AG10803 (cell line): ENCODE data around the gene CEP41.
A peak's percentile ranks its signal among the peaks of the same experiment; 100 is the strongest.

Source experiments
- DNase-seq: peaks from one replicate; pipeline ENCODE4 v3.0.0; 2010; ENCODE audit warnings: low read depth
- H3K4me3 ChIP-seq: 2 replicates; pipeline ENCODE4 v1.5.1; 2011; ENCODE audit warnings: mild to moderate bottlenecking, low read length, control low read depth
- TF ChIP-seq, protein P1 (sequence below): conservative IDR thresholded peaks from 2 replicates; pipeline ENCODE4 v1.5.1; 2011; ENCODE audit warnings: mild to moderate bottlenecking, low read length, control low read depth, inconsistent platforms

CEP41 gene

DNA sequence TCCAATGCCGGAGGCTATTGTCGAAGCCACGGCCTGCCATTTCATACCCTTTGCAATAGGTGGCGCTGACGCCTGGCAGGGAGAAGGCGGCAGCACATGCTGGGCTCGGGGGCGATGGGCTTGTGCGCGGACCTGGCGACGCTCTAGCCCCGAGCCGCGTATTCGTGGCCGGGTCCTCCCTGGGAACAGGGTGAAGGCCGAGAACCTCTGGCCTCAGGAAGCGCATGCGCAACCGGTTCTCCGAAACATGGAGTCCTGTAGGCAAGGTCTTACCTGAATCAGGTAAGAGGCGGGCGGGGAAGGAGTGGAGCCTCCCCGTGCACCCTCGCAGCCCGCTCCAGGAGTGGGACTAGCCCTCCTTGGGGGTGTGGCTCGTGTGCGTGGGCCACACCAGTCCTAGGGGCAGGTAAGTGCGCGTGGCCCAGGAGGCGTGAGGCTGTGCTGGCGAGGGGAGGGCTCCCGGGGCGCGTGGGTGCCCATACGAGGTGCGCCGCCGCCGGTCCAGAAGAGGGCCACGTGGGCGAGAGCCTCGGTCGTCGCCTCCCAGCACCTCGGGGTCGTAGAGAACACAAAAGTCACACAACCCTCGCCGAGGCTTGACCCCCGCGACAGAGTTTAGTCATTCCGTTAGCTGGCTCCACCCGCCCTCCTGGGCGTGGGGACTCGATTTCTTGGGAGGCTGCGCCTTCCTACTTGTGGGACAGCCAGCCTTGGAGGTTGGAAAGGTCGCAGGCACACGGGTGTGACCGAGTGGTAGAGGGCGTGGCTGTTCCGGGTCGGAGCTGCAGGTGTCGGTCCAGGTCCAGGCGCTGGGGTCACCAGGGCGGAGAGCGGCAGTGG is 45.5 kb upstream of the CEP41 start:
- H3K4me3 ChIP-seq: peak overlapping the region; percentile 26
- TF ChIP-seq, protein P1, sequence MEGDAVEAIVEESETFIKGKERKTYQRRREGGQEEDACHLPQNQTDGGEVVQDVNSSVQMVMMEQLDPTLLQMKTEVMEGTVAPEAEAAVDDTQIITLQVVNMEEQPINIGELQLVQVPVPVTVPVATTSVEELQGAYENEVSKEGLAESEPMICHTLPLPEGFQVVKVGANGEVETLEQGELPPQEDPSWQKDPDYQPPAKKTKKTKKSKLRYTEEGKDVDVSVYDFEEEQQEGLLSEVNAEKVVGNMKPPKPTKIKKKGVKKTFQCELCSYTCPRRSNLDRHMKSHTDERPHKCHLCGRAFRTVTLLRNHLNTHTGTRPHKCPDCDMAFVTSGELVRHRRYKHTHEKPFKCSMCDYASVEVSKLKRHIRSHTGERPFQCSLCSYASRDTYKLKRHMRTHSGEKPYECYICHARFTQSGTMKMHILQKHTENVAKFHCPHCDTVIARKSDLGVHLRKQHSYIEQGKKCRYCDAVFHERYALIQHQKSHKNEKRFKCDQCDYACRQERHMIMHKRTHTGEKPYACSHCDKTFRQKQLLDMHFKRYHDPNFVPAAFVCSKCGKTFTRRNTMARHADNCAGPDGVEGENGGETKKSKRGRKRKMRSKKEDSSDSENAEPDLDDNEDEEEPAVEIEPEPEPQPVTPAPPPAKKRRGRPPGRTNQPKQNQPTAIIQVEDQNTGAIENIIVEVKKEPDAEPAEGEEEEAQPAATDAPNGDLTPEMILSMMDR: peak; percentile 43
- DNase-seq: no peak

DNA sequence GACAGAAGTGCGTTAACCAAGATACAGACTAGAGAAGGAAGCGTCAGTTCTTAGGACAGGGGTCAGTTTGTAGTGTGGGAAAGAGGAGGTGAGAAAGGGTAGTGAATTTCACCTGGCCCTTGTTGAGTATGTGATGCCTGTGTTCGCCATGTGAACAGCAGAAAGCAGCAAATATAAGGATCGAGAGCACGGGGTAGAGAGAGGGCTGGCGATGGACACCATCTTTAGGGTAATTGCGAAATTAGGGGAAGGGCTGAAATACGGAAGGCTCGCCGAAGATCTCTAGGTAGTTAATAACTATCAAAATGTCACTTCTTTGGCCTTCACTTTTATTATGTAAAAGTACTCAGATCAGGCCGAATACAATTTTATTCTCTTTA is 44.9 kb upstream of the CEP41 start:
- no peak overlapping the region for H3K4me3 ChIP-seq
- no peak for DNase-seq
- TF ChIP-seq, protein P1: no peak

DNA sequence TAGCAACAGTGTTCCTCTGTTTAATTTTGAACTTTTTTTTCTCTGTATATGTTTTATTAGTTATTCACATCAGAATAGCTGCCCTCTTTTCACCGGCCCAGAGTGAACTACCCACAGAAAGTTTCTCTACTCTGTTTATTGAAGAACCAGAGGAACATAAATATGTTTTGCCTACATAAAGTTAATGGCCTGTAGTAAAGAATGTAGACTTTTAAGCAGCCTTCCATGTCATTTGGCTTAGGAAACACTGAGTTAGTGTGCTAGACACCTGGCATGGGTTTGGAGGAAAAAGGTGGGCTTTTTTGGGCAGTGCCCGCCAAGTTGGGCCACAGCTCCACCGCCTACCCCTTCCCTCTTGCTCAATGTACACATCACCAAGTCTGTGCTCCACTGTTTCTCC is 42.2 kb upstream of the CEP41 start:
- H3K4me3 ChIP-seq: no peak overlapping the region
- TF ChIP-seq, protein P1: no peak
- DNase-seq: no peak

DNA sequence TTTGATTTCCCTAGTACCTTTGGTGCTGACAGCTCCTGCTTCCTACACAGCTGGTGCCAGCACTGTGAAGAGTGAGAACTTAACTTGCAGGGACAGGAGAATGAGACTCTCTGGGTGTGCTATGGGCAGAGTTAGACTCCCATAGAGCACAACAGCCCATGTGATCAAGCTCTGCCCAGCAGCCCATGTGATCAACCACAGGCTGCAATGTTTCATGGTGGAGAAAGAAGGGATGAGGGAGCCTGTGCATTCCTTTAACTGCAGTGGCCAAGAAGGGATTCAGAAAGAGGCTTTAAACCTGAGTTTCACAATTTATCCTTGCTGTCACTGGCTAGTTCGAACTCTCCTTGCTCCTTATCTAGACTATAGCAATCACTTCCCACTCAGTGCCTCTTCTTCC is 41.1 kb upstream of the CEP41 start:
- peak; percentile 45 for DNase-seq
- TF ChIP-seq, protein P1: no peak
- no peak overlapping the region for H3K4me3 ChIP-seq

DNA sequence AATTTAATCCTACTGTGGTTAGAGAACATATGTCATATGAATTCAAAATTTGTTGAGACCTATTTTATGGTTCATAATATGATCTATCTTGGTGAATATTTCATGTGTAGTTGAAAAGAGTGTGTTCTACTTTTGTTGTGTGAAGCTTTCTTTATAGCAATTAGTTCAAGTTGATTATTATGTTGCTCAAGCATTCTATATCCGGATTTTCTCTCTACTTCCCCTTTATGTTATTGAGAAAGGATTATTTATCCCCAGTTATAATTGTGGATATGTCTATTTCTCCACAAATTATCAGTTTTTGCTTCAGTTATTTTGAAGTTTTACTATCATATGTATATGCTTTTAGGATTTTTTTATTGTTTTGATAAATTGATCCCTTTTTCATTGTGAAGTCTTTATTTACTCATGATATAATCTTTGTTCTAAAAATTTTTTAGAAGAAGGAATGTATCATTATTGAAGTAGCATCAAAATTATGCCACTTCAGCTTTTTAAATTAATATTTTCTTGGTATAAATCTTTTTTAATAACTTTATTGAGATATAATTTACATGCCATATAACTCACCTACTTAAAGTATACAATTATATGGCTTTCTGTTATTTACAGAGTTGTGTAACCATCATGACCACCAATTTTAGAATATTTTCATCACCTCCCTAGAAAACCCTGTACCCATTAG is 39.0 kb upstream of the CEP41 start:
- H3K4me3 ChIP-seq: no peak overlapping the region
- no peak for DNase-seq
- TF ChIP-seq, protein P1: no peak

DNA sequence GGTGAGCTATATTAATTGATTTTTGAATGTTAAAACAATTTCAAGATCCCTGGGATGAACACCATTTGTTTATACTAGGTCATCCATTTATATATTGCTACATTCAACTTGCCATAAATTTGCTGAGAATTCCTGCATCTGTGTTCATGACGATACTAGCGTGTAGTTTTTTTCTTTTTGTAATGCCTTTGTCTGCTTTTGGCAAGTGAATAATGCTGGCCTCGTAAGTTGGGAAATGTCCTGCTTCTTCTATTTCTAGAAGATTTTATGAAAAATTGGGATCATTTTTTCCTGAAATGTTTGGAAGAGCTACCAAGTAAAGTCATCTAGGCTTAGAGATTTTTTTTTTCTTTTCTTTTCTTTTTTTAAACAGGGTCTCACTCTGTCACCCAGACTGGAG is 38.2 kb upstream of the CEP41 start:
- TF ChIP-seq, protein P1: no peak
- no peak overlapping the region for H3K4me3 ChIP-seq
- DNase-seq: no peak
